Hepatocyte (in vitro differentiated cells): ENCODE measurements around the gene UBE2L3.

ENCODE experiments used
- CTCF ChIP-seq: fragments of 200-600 bp; sonication (generic); IDR thresholded peaks from 2 replicates; pipeline ENCODE4 v1.5.1; 2016; ENCODE audit warnings: antibody characterized with exemption, mild to moderate bottlenecking; ENCODE audit not compliant: poor library complexity
- EZH2 ChIP-seq: fragments of 200-600 bp; sonication (generic); IDR thresholded peaks from 2 replicates; pipeline ENCODE4 v1.6.1; 2016; ENCODE audit warnings: antibody characterized with exemption, mild to moderate bottlenecking, borderline replicate concordance
- EZH2phosphoT487 ChIP-seq: fragments of 200-600 bp; sonication (generic); IDR thresholded peaks from one replicate; pipeline ENCODE4 v1.6.1; 2018; ENCODE audit warnings: antibody characterized with exemption, mild to moderate bottlenecking, low read depth, moderate library complexity; ENCODE audit not compliant: unreplicated experiment, severe bottlenecking

- TF ChIP-seq EZH2 (no peak), CTCF (no peak), EZH2phosphoT487 (no peak)
Measured at GRCh38 chr22:21599053-21599893, 31.8 kb downstream of the UBE2L3 start.
